ENCODE data around the gene CST8.

Gene CST8

GRCh38 chr20:23519556-23519955 lies 28.6 kb downstream of the CST8 start:
- no peak for DNase-seq (ENCODE audit: low read depth in 4 of 4, low spot score in 1 of 4)

- no peak for DNase-seq (ENCODE audit: low read depth in 4 of 4, low spot score in 1 of 4)
These were observed 29.3 kb downstream of the CST8 start for GRCh38 chr20:23520185-23520584.

DNA sequence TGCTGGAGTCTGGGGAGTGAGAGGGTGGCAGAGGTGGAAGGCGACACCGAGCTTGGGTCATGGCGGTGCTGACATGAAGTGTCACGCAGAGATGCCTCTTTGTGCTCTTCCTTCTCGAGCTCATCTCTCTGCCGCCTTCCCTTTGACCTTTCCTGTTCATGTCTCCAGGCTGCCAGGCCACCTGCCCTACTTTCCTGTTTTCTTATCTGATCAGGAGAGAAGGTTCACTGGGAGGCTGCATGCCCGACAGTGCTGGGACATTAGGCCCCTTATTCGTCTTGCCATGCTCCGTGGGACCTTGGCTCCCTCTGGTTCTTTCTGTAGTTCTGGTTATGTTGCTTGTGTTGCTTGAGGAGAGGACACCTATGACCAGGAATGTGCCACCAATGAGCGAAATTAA lies 33.2 kb downstream of the CST8 start:
- DNase-seq (ENCODE audit: low read depth in 4 of 4, low spot score in 1 of 4), result no peak

DNA sequence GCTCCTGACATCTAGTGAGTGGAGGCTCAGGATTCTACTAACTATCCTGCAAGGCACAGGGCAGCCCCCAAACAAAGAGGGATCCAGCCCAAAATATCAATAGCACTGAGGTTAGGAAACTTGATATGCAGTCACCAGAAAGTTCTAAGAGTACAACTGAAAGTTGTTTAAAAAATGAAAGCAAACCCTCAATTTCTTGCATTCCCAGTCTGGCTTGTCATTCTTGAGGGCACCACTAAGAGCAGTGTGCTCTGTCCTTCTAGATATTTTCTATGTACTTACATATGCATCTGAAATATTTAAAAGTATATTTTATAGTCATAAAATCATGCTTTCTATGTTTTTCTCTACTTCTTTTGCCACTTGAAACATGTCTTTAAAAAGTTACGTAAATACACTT lies 35.9 kb downstream of the CST8 start:
- no peak for DNase-seq (ENCODE audit: low read depth in 4 of 4, low spot score in 1 of 4)

GRCh38 chr20:23528867-23529431 lies 38.0 kb downstream of the CST8 start:
- DNase-seq (ENCODE audit: low read depth in 4 of 4, low spot score in 1 of 4), result no peak

- DNase-seq (ENCODE audit: low read depth in 4 of 4, low spot score in 1 of 4), result no peak
These were observed 40.1 kb downstream of the CST8 start for GRCh38 chr20:23530937-23531567.

DNA sequence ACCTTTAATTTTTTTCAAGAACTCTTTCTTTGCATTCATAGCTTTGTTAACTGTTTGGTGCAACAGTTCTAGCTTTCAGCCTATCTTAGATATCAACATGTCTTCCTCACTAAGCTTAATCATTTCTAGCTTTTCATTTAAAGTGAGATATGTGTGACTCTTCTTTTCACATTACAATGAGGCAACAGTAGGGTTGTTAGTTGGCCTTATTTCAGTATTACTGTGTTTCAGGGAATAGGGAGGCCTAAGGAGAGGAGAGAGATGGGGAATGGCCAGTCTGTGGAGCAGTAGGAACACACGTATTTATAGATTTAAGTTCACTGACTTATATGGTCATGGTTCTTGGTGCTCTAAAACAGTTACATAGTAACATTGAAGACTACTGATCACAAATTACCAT lies 41.6 kb downstream of the CST8 start:
- no peak for DNase-seq (ENCODE audit: low read depth in 4 of 4, low spot score in 1 of 4)

DNA sequence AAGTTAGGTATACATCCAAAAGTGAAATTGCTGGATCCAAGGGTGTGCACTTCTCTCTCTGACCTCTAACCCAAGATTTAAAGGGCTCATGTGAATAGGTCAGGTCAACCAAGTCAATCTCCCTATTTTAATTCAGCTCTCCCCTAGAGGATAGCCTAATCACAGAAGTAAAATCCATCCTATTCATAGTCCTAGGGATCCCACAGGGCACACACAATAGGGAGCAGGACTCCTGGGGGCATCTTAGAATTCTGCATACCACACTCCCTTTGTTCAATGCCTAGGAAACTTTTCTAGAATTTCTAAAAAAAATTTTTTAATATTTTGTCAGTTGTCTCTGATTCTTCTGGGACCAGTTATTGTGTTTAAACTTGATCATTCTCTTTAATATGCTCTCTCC lies 42.2 kb downstream of the CST8 start:
- no peak for DNase-seq (ENCODE audit: low read depth in 4 of 4, low spot score in 1 of 4)

- DNase-seq (ENCODE audit: low read depth in 4 of 4, low spot score in 1 of 4), result no peak
These were observed 44.1 kb downstream of the CST8 start for GRCh38 chr20:23534801-23535593.

GRCh38 chr20:23536328-23536974 lies 45.5 kb downstream of the CST8 start:
- DNase-seq (ENCODE audit: low read depth in 4 of 4, low spot score in 1 of 4), result no peak

- DNase-seq (ENCODE audit: low read depth in 4 of 4, low spot score in 1 of 4), result no peak
These were observed 46.1 kb downstream of the CST8 start for GRCh38 chr20:23537030-23537429.

DNA sequence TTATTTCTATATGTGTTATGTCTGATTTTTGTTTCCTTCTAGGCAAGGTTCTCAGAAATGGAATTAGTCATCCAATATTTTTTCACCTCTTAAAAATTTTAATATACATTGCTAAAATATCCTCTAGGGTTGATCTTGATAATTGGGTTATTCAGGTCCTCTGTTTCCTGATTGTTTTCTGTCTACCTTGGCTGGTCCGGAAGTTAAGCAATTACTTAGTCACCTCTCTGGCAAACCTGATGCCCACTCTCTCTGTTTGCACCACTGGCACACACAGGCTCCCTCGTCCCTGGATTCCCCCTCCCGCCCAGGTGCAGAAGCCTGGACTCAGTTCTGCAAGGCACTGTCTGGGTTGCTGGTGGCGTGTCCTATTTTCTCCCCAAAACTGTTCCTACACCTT lies 49.7 kb downstream of the CST8 start:
- DNase-seq (ENCODE audit: low read depth in 4 of 4, low spot score in 1 of 4), result no peak

GRCh38 chr20:23541330-23541729 lies 50.4 kb downstream of the CST8 start:
- no peak for DNase-seq (ENCODE audit: low read depth in 4 of 4, low spot score in 1 of 4)

GRCh38 chr20:23541776-23542175 lies 50.9 kb downstream of the CST8 start:
- no peak for DNase-seq (ENCODE audit: low read depth in 4 of 4, low spot score in 1 of 4)

DNA sequence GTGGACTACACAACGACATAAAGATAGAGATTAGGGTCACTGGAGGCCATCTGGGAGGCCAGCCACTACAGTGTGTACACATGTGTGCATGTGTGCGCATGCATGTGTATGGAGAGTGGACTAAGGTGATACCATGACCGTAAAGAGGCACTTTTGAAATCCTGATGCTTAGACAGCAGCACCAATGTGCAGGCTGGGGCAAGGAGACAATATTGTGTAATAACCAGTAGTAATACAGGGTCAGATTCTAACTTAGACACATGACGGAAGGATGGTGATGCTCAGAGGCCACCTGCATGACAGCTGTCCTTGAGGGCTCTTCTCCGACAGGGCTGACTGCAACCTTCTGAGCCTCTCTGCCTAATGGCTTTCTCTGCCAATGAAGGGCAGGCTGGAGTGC lies 51.9 kb downstream of the CST8 start:
- no peak for DNase-seq (ENCODE audit: low read depth in 4 of 4, low spot score in 1 of 4)

- no peak for DNase-seq (ENCODE audit: low read depth in 4 of 4, low spot score in 1 of 4)
These were observed 53.2 kb downstream of the CST8 start for GRCh38 chr20:23544133-23544532.
